ENCODE data around the gene ABCC11.
A peak's percentile ranks its signal among the peaks of the same experiment; 100 is the strongest.

Gene ABCC11

GRCh38 chr16:48164907-48165715 is 82.2 kb downstream of the ABCC11 start:
- DNase-seq (ENCODE audit: low read depth in 2 of 2, low spot score in 1 of 2): peak; percentile 24 to 38

- DNase-seq (ENCODE audit: low read depth in 2 of 2, low spot score in 1 of 2): no peak
These were observed 84.4 kb downstream of the ABCC11 start for GRCh38 chr16:48162839-48163410.

GRCh38 chr16:48161906-48162305 is 85.4 kb downstream of the ABCC11 start:
- DNase-seq (ENCODE audit: low read depth in 2 of 2, low spot score in 1 of 2): no peak

- DNase-seq (ENCODE audit: low read depth in 2 of 2, low spot score in 1 of 2): no peak
These were observed 86.8 kb downstream of the ABCC11 start for GRCh38 chr16:48160575-48160974.

- no peak for DNase-seq (ENCODE audit: low read depth in 2 of 2, low spot score in 1 of 2)
These were observed 89.0 kb downstream of the ABCC11 start for GRCh38 chr16:48158296-48158695.

GRCh38 chr16:48157794-48158193 is 89.5 kb downstream of the ABCC11 start:
- no peak for DNase-seq (ENCODE audit: low read depth in 2 of 2, low spot score in 1 of 2)

- DNase-seq (ENCODE audit: low read depth in 2 of 2, low spot score in 1 of 2): no peak
These were observed 90.0 kb downstream of the ABCC11 start for GRCh38 chr16:48157302-48157701.

- peak; percentile 52 to 74 for DNase-seq (ENCODE audit: low read depth in 2 of 2, low spot score in 1 of 2)
These were observed 90.5 kb downstream of the ABCC11 start for GRCh38 chr16:48156790-48157209.

- no peak for DNase-seq (ENCODE audit: low read depth in 2 of 2, low spot score in 1 of 2)
These were observed 91.2 kb downstream of the ABCC11 start, which contains the start of gene ABCC12 for GRCh38 chr16:48155926-48156789. ABCC12 (minus strand) TSS chr16:48155993; CDS start chr16:48146424, 9,569 bp downstream.

GRCh38 chr16:48153774-48154173 is 93.6 kb downstream of the ABCC11 start:
- DNase-seq (ENCODE audit: low read depth in 2 of 2, low spot score in 1 of 2): no peak

GRCh38 chr16:48152226-48152625 is 95.1 kb downstream of the ABCC11 start:
- no peak for DNase-seq (ENCODE audit: low read depth in 2 of 2, low spot score in 1 of 2)

GRCh38 chr16:48150707-48151106 is 96.6 kb downstream of the ABCC11 start:
- no peak for DNase-seq (ENCODE audit: low read depth in 2 of 2, low spot score in 1 of 2)

GRCh38 chr16:48146710-48147109 is 100.6 kb downstream of the ABCC11 start:
- no peak for DNase-seq (ENCODE audit: low read depth in 2 of 2, low spot score in 1 of 2)

- no peak for DNase-seq (ENCODE audit: low read depth in 2 of 2, low spot score in 1 of 2)
These were observed 101.2 kb downstream of the ABCC11 start for GRCh38 chr16:48146131-48146530.

GRCh38 chr16:48143812-48144368 is 103.4 kb downstream of the ABCC11 start:
- no peak for DNase-seq (ENCODE audit: low read depth in 2 of 2, low spot score in 1 of 2)

- DNase-seq (ENCODE audit: low read depth in 2 of 2, low spot score in 1 of 2): no peak
These were observed 106.5 kb downstream of the ABCC11 start for GRCh38 chr16:48140821-48141220.

- no peak for DNase-seq (ENCODE audit: low read depth in 2 of 2, low spot score in 1 of 2)
These were observed 107.8 kb downstream of the ABCC11 start for GRCh38 chr16:48139517-48139916.

- no peak for DNase-seq (ENCODE audit: low read depth in 2 of 2, low spot score in 1 of 2)
These were observed 108.8 kb downstream of the ABCC11 start for GRCh38 chr16:48138543-48138942.

- DNase-seq (ENCODE audit: low read depth in 2 of 2, low spot score in 1 of 2): no peak
These were observed 109.5 kb downstream of the ABCC11 start for GRCh38 chr16:48137822-48138221.

- DNase-seq (ENCODE audit: low read depth in 2 of 2, low spot score in 1 of 2): no peak
These were observed 110.6 kb downstream of the ABCC11 start for GRCh38 chr16:48136547-48137360.

Data from stimulated activated CD8-positive, alpha-beta memory T cell treated with anti-CD3 and anti-CD28 coated beads, Interleukin-4, amount 100 ng/mL, for 4 hours (primary cell).